Natural killer cell (primary cell): ENCODE data around the gene SLC6A16. TPM values are rescaled to one million over a fixed set of nuclear protein-coding genes. Genes with fewer than 3 reads are reported as not detected.
"Not testable (repeated sequence)": the region's sequence is repeated elsewhere in the genome, so short reads cannot be mapped to it uniquely, and the experiment has no call there.

ENCODE experiments used
- ATAC-seq, 3 donors: fragments of 150-1000 bp in 2 of 3; fragments of 200-7000 bp in 1 of 3; cut with Tn5 transposase; 1 replicate in 1 of 3; 2 replicates in 2 of 3; pipeline ENCODE4 v1.10.0; 2021; ENCODE audit warnings: mild to moderate bottlenecking in 2 of 3, moderate library complexity in 2 of 3
- DNase-seq, 2 donors: peaks; one replicate each; pipeline versions ENCODE4 v3.0.0 to v3.0.0-alpha.2; 2013 to 2021; ENCODE audit warnings: mixed read lengths in 1 of 2
- H3K27ac ChIP-seq: one replicate; pipeline ENCODE4 v1.5.1; 2013; ENCODE audit warnings: mild to moderate bottlenecking, low read length
- H3K27me3 ChIP-seq: one replicate; pipeline ENCODE4 v1.6.1; 2013; ENCODE audit warnings: low read length; ENCODE audit not compliant: control insufficient read depth, insufficient read depth
- H3K36me3 ChIP-seq: one replicate; pipeline ENCODE4 v1.6.1; 2013; ENCODE audit warnings: low read length; ENCODE audit not compliant: control insufficient read depth, insufficient read depth
- H3K4me1 ChIP-seq: one replicate; pipeline ENCODE4 v1.6.1; 2013; ENCODE audit warnings: low read length; ENCODE audit not compliant: control insufficient read depth, insufficient read depth
- H3K4me3 ChIP-seq: one replicate; pipeline ENCODE4 v1.5.1; 2013; ENCODE audit warnings: low read length
- H3K9me3 ChIP-seq: one replicate; pipeline ENCODE4 v1.6.1; 2013; ENCODE audit warnings: low read length; ENCODE audit not compliant: control insufficient read depth, insufficient read depth
- H3K27ac Mint-ChIP-seq, 2 donors: one replicate each; pipeline ENCODE4 v1.8.0; 2022; ENCODE audit warnings: mild to moderate bottlenecking in 2 of 2, mixed read lengths in 2 of 2, moderate library complexity in 1 of 2
- H3K27me3 Mint-ChIP-seq, 2 donors: one replicate each; pipeline ENCODE4 v1.8.0; 2022; ENCODE audit warnings: low read depth in 2 of 2, mixed read lengths in 2 of 2
- H3K36me3 Mint-ChIP-seq: one replicate; pipeline ENCODE4 v1.8.0; 2022; ENCODE audit warnings: mixed read lengths
- H3K4me1 Mint-ChIP-seq, 2 donors: one replicate each; pipeline ENCODE4 v1.8.0; 2022; ENCODE audit warnings: mixed read lengths in 2 of 2
- H3K4me3 Mint-ChIP-seq: one replicate; pipeline ENCODE4 v1.8.0; 2022; ENCODE audit warnings: mild to moderate bottlenecking, moderate library complexity, mixed read lengths
- H3K9me3 Mint-ChIP-seq, 2 donors: one replicate each; pipeline ENCODE4 v1.8.0; 2022; ENCODE audit warnings: mixed read lengths in 2 of 2
- WGBS: methylation state at CpG from one replicate; pipeline ENCODE4 v1.1.7; 2013; ENCODE audit warnings: missing lambda C conversion rate; ENCODE audit not compliant: insufficient coverage; 5-methylcytosine and 5-hydroxymethylcytosine counted together
- intact Hi-C: fragments of 100-400 bp; cut with micrococcal nuclease; formaldehyde crosslinking; loops from one replicate; pipeline ENCODE4 v1.14.2; 2022
- total RNA-seq, 4 donors: library from RNA; stranded (reverse); fragments of 120-200 nt in 1 of 4; gene quantifications; one replicate each; pipeline versions ENCODE4 v1.2.3 to v1.2.4, GENCODE V29; 2013 to 2022
- TF ChIP-seq, protein P1 (sequence below): fragments of 200-600 bp; IDR thresholded peaks from one replicate; pipeline ENCODE4 v1.8.0; 2022; ENCODE audit warnings: antibody characterized with exemption

SLC6A16 gene
- total RNA-seq, 3 donors from 2014 or later (not counting 1 experiment from before 2014, with no cell fraction given): 7.2 to 11.5 (median 10.8) TPM

GRCh38 chr19:49328741-49329140, 3.8 kb upstream of the SLC6A16 start:
- H3K27ac ChIP-seq: peak overlapping the region; percentile 3
- ATAC-seq (no peak), DNase-seq (no peak)
- peaks cover 40% of the 10 kb centered on the region for H3K4me1 ChIP-seq
- TF ChIP-seq, protein P1, sequence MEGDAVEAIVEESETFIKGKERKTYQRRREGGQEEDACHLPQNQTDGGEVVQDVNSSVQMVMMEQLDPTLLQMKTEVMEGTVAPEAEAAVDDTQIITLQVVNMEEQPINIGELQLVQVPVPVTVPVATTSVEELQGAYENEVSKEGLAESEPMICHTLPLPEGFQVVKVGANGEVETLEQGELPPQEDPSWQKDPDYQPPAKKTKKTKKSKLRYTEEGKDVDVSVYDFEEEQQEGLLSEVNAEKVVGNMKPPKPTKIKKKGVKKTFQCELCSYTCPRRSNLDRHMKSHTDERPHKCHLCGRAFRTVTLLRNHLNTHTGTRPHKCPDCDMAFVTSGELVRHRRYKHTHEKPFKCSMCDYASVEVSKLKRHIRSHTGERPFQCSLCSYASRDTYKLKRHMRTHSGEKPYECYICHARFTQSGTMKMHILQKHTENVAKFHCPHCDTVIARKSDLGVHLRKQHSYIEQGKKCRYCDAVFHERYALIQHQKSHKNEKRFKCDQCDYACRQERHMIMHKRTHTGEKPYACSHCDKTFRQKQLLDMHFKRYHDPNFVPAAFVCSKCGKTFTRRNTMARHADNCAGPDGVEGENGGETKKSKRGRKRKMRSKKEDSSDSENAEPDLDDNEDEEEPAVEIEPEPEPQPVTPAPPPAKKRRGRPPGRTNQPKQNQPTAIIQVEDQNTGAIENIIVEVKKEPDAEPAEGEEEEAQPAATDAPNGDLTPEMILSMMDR: no peak
- Mint-ChIP-seq H3K36me3 (peaks cover 8% of the 10 kb centered on the region), H3K4me3 (no peak overlapping the region), H3K27ac (peak overlapping the region in 1 of 2 donors; percentile 42), H3K4me1 (peaks cover 40 to 55% of the 10 kb centered on the region in 2 donors), H3K27me3 (no peaks in the 10 kb centered on the region), H3K9me3 (no peaks in the 10 kb centered on the region)
- no peaks in the 10 kb centered on the region for H3K27me3 ChIP-seq
- WGBS: 81% methylated on average over 2 of the region's 2 CpGs
- H3K36me3 ChIP-seq: peaks cover 12% of the 10 kb centered on the region
- H3K9me3 ChIP-seq: no peaks in the 10 kb centered on the region
- intact Hi-C loops: no loop called here
- H3K4me3 ChIP-seq: no peak overlapping the region

DNA sequence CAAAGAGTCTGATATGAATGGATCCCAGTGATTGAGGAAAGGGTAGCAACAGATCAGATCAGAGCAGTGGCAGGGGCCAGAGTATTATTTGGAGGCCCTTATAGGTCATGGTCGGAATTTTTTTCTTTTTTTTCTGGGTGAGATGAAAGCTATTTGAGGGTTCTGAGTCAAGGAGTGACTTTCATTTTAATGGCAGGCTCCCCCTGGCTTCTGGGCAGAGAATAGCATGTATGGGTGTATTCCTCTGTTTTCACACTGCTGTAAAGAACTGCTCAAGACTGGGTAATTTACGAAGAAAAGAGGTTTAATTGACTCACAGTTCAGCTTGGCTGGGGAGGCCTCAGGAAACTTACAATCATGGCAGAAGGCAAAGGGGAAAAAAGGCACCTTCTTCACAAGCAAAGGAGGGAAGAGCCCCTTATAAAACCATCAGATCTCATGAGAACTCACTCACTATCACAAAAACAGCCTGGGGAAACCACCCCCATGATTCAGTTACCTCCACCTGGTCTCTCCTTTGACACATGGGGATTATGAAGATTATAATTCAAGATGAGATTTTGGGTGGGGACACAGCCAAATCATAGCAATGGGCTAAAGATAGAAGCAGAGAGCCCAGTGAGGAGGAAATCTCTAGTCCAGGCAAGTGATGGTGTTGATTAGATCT, 3.0 kb upstream of the SLC6A16 start:
- peaks cover 32% of the 10 kb centered on the region for H3K4me1 ChIP-seq
- Mint-ChIP-seq H3K4me1 (peaks cover 32 to 47% of the 10 kb centered on the region in 2 donors), H3K27me3 (no peaks in the 10 kb centered on the region), H3K36me3 (peaks cover 8% of the 10 kb centered on the region), H3K27ac (peak overlapping the region; percentile 4 to 42), H3K9me3 (no peaks in the 10 kb centered on the region), H3K4me3 (no peak overlapping the region)
- no peak overlapping the region for H3K4me3 ChIP-seq
- TF ChIP-seq, protein P1: peak; percentile 80
- intact Hi-C loops: no loop called here
- no peaks in the 10 kb centered on the region for H3K27me3 ChIP-seq
- H3K9me3 ChIP-seq: no peaks in the 10 kb centered on the region
- peaks cover 12% of the 10 kb centered on the region for H3K36me3 ChIP-seq
- peak overlapping the region; percentile 9 for H3K27ac ChIP-seq
- WGBS: 29% methylated on average over 2 of the region's 2 CpGs
- ATAC-seq: peak; percentile 70 to 75 (median 72)
- peak in 1 of 2 donors; percentile 66 for DNase-seq

DNA sequence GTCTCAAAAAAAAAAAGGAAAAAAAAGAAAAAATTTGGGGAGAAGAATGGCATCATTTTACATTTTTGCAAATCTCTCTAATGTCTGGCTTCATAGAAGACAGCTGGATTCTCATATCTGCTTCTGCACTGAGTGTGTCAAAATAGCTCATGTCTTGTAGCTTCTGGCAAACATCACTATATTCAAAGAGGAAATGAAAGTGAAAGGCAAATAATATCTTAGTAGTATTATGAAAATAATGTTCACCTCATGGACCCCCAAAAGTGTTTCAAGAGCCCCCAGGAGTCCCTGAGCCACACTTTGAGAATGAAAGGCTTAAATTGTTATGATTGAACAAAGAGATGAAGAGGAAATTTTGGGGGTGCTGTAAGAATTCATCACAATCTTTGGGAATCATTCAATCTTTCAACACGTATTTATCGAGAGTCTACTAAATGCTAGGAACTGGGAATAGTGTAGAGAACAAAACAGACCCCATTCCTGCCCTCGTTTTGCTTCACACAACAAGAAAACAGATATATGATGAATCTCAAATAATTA, 1.2 kb upstream of the SLC6A16 start:
- ATAC-seq: no peak
- Mint-ChIP-seq H3K4me3 (no peak overlapping the region), H3K9me3 (no peaks in the 10 kb centered on the region), H3K36me3 (peaks cover 8% of the 10 kb centered on the region), H3K27me3 (no peaks in the 10 kb centered on the region), H3K27ac (no peak overlapping the region), H3K4me1 (peaks cover 21 to 30% of the 10 kb centered on the region in 2 donors)
- Histone ChIP-seq H3K36me3 (peaks cover 12% of the 10 kb centered on the region), H3K27me3 (no peaks in the 10 kb centered on the region), H3K4me1 (peaks cover 17% of the 10 kb centered on the region), H3K4me3 (no peak overlapping the region), H3K9me3 (no peaks in the 10 kb centered on the region), H3K27ac (peak overlapping the region; percentile 49)
- intact Hi-C loops: no loop called here
- TF ChIP-seq, protein P1: no peak
- DNase-seq: no peak
- no CpG with 5 or more reads among the region's 3 CpGs for WGBS

DNA sequence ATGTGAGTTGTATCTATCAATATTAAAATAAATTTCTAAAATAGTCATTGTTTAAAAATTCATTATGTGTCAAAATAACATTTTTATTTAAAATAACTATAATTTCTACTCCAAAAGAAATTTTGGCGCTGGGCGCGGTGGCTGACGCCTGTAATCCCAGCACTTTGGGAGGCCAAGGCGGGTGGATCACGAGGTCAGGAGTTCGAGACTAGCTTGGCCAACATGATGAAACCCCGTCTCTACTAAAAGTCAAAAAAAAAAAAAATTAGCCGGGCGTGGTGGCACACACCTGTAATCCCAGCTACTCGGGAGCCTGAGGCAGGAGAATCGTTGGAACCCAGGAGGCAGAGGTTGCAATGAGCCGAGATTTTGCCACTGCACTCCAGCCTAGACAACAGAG, 765 bp upstream of the SLC6A16 start:
- ATAC-seq, intact Hi-C loops: not testable (repeated sequence)
- 80% methylated on average over 13 of the region's 13 CpGs for WGBS

More for the DNA sequence above, 765 bp upstream of the SLC6A16 start:
- not testable (repeated sequence) for DNase-seq, H3K4me3 Mint-ChIP-seq, H3K36me3 Mint-ChIP-seq, H3K27ac Mint-ChIP-seq, H3K36me3 ChIP-seq, H3K4me3 ChIP-seq, H3K9me3 Mint-ChIP-seq, H3K9me3 ChIP-seq, H3K27me3 Mint-ChIP-seq, H3K27me3 ChIP-seq
- peaks cover 21 to 26% of the 10 kb centered on the region in 2 donors for H3K4me1 Mint-ChIP-seq
- Histone ChIP-seq H3K4me1 (peaks cover 12% of the 10 kb centered on the region), H3K27ac (peak overlapping the region; percentile 23)
